Endothelial cell of umbilical vein (primary cell): ENCODE measurements around the gene MOG. TPM values are rescaled to one million over a fixed set of nuclear protein-coding genes. Genes with fewer than 3 reads are reported as not detected.

ENCODE experiments used
- BruUV-seq: library from RNA; stranded (reverse); fragments of 400-500 nt; replicated peaks from 2 replicates; lab custom pipeline; 2021; lab: Mats Ljungman, UMichigan
- CTCF ChIA-PET: fragments of 300-600, 350-600 bp; sonication (Branson Sonifier 250); formaldehyde crosslinking; loops from one replicate; lab custom pipeline; 2021; ENCODE audit warnings: antibody characterized with exemption, inconsistent platforms; lab: Charles Lee
- POLR2A ChIA-PET: fragments of 300-600, 350-600 bp; sonication (Branson Sonifier 250); formaldehyde crosslinking; loops from one replicate; lab custom pipeline; 2021; ENCODE audit warnings: antibody characterized with exemption, inconsistent platforms; lab: Charles Lee
- DNase-seq: peaks from one replicate; pipeline ENCODE4 v3.0.0-alpha.2; 2011; ENCODE audit warnings: low read depth, low spot score
- FAIRE-seq: peaks from 2 replicates; lab custom pipeline; 2011; peaks lifted over from hg19 to GRCh38; lab: Jason Lieb, UNC
- H2AFZ ChIP-seq: 2 replicates; pipeline ENCODE4 v1.6.0; 2012; ENCODE audit warnings: low read depth, low read length, control low read depth, inconsistent platforms
- H3K27ac ChIP-seq: 2 replicates; pipeline ENCODE4 v1.5.1; 2011; ENCODE audit warnings: low read depth, mild to moderate bottlenecking, control low read depth, low read length, moderate library complexity; ENCODE audit not compliant: insufficient read depth
- H3K27me3 ChIP-seq, 2 experiments: 2 replicates each; pipeline versions ENCODE4 v1.6.0 to v1.6.1; 2011; ENCODE audit warnings: low read length in 2 of 2, mixed read lengths in 1 of 2; ENCODE audit not compliant: control insufficient read depth in 2 of 2, insufficient read depth in 2 of 2
- H3K36me3 ChIP-seq, 2 experiments: 2 replicates in 1 of 2; 3 replicates in 1 of 2; pipeline ENCODE4 v1.5.1; 2011; ENCODE audit warnings: low read length in 2 of 2, mild to moderate bottlenecking in 1 of 2, moderate library complexity in 1 of 2; ENCODE audit not compliant: control insufficient read depth in 2 of 2, insufficient read depth in 2 of 2; ENCODE audit errors: extremely low read depth in 1 of 2
- H3K4me1 ChIP-seq: 3 replicates; pipeline ENCODE4 v1.5.1; 2011; ENCODE audit warnings: mild to moderate bottlenecking, low read length; ENCODE audit not compliant: control insufficient read depth, insufficient read depth; ENCODE audit errors: extremely low read depth
- H3K4me2 ChIP-seq: 2 replicates; pipeline ENCODE4 v1.6.1; 2011; ENCODE audit warnings: low read length, control low read depth, mixed read lengths; ENCODE audit not compliant: insufficient read depth
- H3K4me3 ChIP-seq, 3 experiments: fragments of 200-600 bp in 1 of 3; sonication (generic), shearing (Covaris generic) in 1 of 3; replicated peaks in 1 of 3; 2 replicates each; pipeline ENCODE4 v1.5.1; 2011 to 2016; ENCODE audit warnings: control low read depth in 3 of 3, low read length in 3 of 3, mild to moderate bottlenecking in 2 of 3, inconsistent platforms in 1 of 3, low read depth in 1 of 3, moderate library complexity in 1 of 3; ENCODE audit not compliant: insufficient read depth in 1 of 3
- H3K79me2 ChIP-seq: 2 replicates; pipeline ENCODE4 v1.6.0; 2012; ENCODE audit warnings: low read length, inconsistent platforms; ENCODE audit not compliant: control insufficient read depth, insufficient read depth
- H3K9ac ChIP-seq: replicated peaks from 2 replicates; pipeline ENCODE3; 2011; ENCODE audit warnings: low read length, control low read depth; ENCODE audit not compliant: insufficient read depth; ENCODE audit errors: extremely low read depth
- H3K9me1 ChIP-seq: replicated peaks from 3 replicates; pipeline ENCODE4 v1.6.0; 2011; ENCODE audit warnings: mild to moderate bottlenecking, low read length; ENCODE audit not compliant: control insufficient read depth, insufficient read depth; ENCODE audit errors: extremely low read depth
- H3K9me3 ChIP-seq: replicated peaks from 2 replicates; pipeline ENCODE4 v1.5.1; 2012; ENCODE audit warnings: low read length, inconsistent platforms; ENCODE audit not compliant: control insufficient read depth, insufficient read depth
- H4K20me1 ChIP-seq: replicated peaks from 2 replicates; pipeline ENCODE3; 2011; ENCODE audit warnings: mild to moderate bottlenecking, low read length; ENCODE audit not compliant: control insufficient read depth, insufficient read depth; ENCODE audit errors: extremely low read depth
- EZH2 ChIP-seq: IDR thresholded peaks from 2 replicates; pipeline ENCODE4 v1.6.1; 2012; ENCODE audit warnings: borderline replicate concordance, low read depth, mild to moderate bottlenecking, moderate library complexity, low read length, inconsistent platforms; ENCODE audit not compliant: severe bottlenecking
- FOS ChIP-seq: IDR thresholded peaks from 2 replicates; pipeline ENCODE4 v1.6.1; 2011; ENCODE audit warnings: mild to moderate bottlenecking, low read length, moderate library complexity, borderline replicate concordance; ENCODE audit not compliant: insufficient read depth
- GATA2 ChIP-seq: IDR thresholded peaks from 2 replicates; pipeline ENCODE4 v1.7.0; 2011; ENCODE audit warnings: low read depth, mild to moderate bottlenecking, moderate library complexity, mixed read lengths, low read length; ENCODE audit not compliant: insufficient read length, insufficient read depth
- MAX ChIP-seq: IDR thresholded peaks from 2 replicates; pipeline ENCODE4 v1.6.1; 2011; ENCODE audit not compliant: insufficient read depth, insufficient read length
- MYC ChIP-seq: IDR thresholded peaks from one replicate; pipeline ENCODE4 v1.6.1; 2011; ENCODE audit warnings: mild to moderate bottlenecking, low read depth, low read length
- POLR2A ChIP-seq: IDR thresholded peaks from 2 replicates; pipeline ENCODE4 v1.6.1; 2012; ENCODE audit warnings: low read depth, mild to moderate bottlenecking, control low read depth, low read length
- POLR2AphosphoS5 ChIP-seq: IDR thresholded peaks from 2 replicates; pipeline ENCODE4 v1.6.1; 2012; ENCODE audit warnings: low read depth, mild to moderate bottlenecking, control low read depth, low read length, moderate library complexity; ENCODE audit not compliant: insufficient read depth
- dilution Hi-C: fragments of 300-500 bp; cut with MboI; formaldehyde crosslinking; loops from one replicate; pipeline ENCODE4 v1.15.0; 2019; ENCODE audit warnings: low sequenced_read_pairs; ENCODE audit not compliant: extremely low pct_ligation_motif_present
- intact Hi-C: fragments of 100-400 bp; cut with micrococcal nuclease; formaldehyde crosslinking; loops from one replicate; pipeline ENCODE4 v1.10.0; 2022
- polyA plus RNA-seq, 4 experiments: library from polyadenylated mRNA; depleted of rRNA in 3 of 4; stranded (reverse) in 3 of 4; unstranded in 1 of 4; fragments of >200 nt; gene quantifications; 2 replicates each; pipeline versions ENCODE4 v1.2.1 to v1.2.3, GENCODE V29; 2011 to 2012; ENCODE audit warnings: missing spikeins in 1 of 4
- total RNA-seq: library from RNA; stranded (reverse); gene quantifications from 2 replicates; pipeline ENCODE4 v1.2.3, GENCODE V29; 2021
- TF ChIP-seq, protein P1 (sequence below), 2 donors: IDR thresholded peaks; 1 replicate in 1 of 2; 2 replicates in 1 of 2; pipeline ENCODE4 v1.5.1; 2011; ENCODE audit warnings: low read length in 2 of 2, mild to moderate bottlenecking in 2 of 2, moderate library complexity in 2 of 2, control low read depth in 1 of 2, inconsistent platforms in 1 of 2, low read depth in 1 of 2; ENCODE audit not compliant: insufficient read depth in 1 of 2; ENCODE audit errors: extremely low read depth in 1 of 2

MOG gene
- total and polyA plus RNA-seq, 2 donors (not counting 3 experiments of a cell fraction or from before 2014, with no cell fraction given) = not detected

- CTCF ChIA-PET = interaction anchor here (1.7 kb wide), 1 partner anchor 26 kb away, joined by 9 read pairs; no protein-coding TSS in a partner anchor
- Histone ChIP-seq H3K9ac (no peak overlapping the region), H2AFZ (no peak overlapping the region), H4K20me1 (no peaks in the 10 kb centered on the region), H3K9me3 (no peaks in the 10 kb centered on the region), H3K4me3 (no peak overlapping the region), H3K9me1 (no peaks in the 10 kb centered on the region), H3K4me1 (no peaks in the 10 kb centered on the region), H3K36me3 (no peaks in the 10 kb centered on the region), H3K79me2 (no peaks in the 10 kb centered on the region), H3K27ac (no peak overlapping the region), H3K4me2 (no peak overlapping the region), H3K27me3 (peaks cover 0 to 4% of the 10 kb centered on the region in 2 experiments)
- POLR2A ChIA-PET = no interaction called here
- no peak for DNase-seq
- TF ChIP-seq MYC (no peak), EZH2 (no peak), POLR2AphosphoS5 (no peak), GATA2 (no peak), FOS (no peak), MAX (no peak), POLR2A (no peak)
- TF ChIP-seq, protein P1, sequence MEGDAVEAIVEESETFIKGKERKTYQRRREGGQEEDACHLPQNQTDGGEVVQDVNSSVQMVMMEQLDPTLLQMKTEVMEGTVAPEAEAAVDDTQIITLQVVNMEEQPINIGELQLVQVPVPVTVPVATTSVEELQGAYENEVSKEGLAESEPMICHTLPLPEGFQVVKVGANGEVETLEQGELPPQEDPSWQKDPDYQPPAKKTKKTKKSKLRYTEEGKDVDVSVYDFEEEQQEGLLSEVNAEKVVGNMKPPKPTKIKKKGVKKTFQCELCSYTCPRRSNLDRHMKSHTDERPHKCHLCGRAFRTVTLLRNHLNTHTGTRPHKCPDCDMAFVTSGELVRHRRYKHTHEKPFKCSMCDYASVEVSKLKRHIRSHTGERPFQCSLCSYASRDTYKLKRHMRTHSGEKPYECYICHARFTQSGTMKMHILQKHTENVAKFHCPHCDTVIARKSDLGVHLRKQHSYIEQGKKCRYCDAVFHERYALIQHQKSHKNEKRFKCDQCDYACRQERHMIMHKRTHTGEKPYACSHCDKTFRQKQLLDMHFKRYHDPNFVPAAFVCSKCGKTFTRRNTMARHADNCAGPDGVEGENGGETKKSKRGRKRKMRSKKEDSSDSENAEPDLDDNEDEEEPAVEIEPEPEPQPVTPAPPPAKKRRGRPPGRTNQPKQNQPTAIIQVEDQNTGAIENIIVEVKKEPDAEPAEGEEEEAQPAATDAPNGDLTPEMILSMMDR (IDR thresholded peaks at IDR 0.05; ENCODE audit: extremely low read depth in 1 of 2, insufficient read depth in 1 of 2, low read depth in 1 of 2, low read length in 2 of 2) = no peak
- dilution Hi-C loops = no loop called here
- intact Hi-C loops = no loop called here
- no TSS peak for BruUV-seq
- FAIRE-seq = no peak
Measured at GRCh38 chr6:29679962-29680361, 23.1 kb downstream of the MOG start.
